CD14-positive monocyte (primary cell): ENCODE measurements around the gene RPL15. TPM values are rescaled to one million over a fixed set of nuclear protein-coding genes. Genes with fewer than 3 reads are reported as not detected.

Experiments
- DNase-seq, 3 donors: peaks; one replicate each; pipeline ENCODE4 v3.0.0-alpha.2; 2011 to 2022
- H2AFZ ChIP-seq: 2 replicates; pipeline ENCODE4 v1.6.0; 2012; ENCODE audit warnings: mild to moderate bottlenecking, low read depth, low read length, inconsistent platforms; ENCODE audit not compliant: insufficient read depth, poor library complexity, severe bottlenecking
- H3K27ac ChIP-seq, 2 donors: 1 replicate in 1 of 2; 2 replicates in 1 of 2; pipeline ENCODE4 v1.5.1; 2012 to 2013; ENCODE audit warnings: low read length in 2 of 2, control low read depth in 1 of 2, inconsistent platforms in 1 of 2, low read depth in 1 of 2, mild to moderate bottlenecking in 1 of 2
- H3K27me3 ChIP-seq, 2 donors: one replicate each; pipeline versions ENCODE4 v1.6.0 to v1.6.1; 2011 to 2013; ENCODE audit warnings: low read length in 2 of 2; ENCODE audit not compliant: control insufficient read depth in 2 of 2, insufficient read depth in 2 of 2
- H3K36me3 ChIP-seq, 2 donors: replicated peaks in 1 of 2; 1 replicate in 1 of 2; 2 replicates in 1 of 2; pipeline versions ENCODE4 v1.5.1 to v1.6.1; 2012 to 2013; ENCODE audit warnings: low read length in 2 of 2, control low read depth in 1 of 2, inconsistent platforms in 1 of 2, mild to moderate bottlenecking in 1 of 2; ENCODE audit not compliant: insufficient read depth in 2 of 2, control insufficient read depth in 1 of 2
- H3K4me1 ChIP-seq, 2 donors: 1 replicate in 1 of 2; 2 replicates in 1 of 2; pipeline versions ENCODE4 v1.5.1 to v1.6.1; 2012 to 2013; ENCODE audit warnings: low read length in 2 of 2, control low read depth in 1 of 2, inconsistent platforms in 1 of 2, mild to moderate bottlenecking in 1 of 2, moderate library complexity in 1 of 2; ENCODE audit not compliant: insufficient read depth in 2 of 2, control insufficient read depth in 1 of 2
- H3K4me2 ChIP-seq: replicated peaks from 2 replicates; pipeline ENCODE3; 2012; ENCODE audit warnings: low read length, moderate library complexity, mild to moderate bottlenecking; ENCODE audit not compliant: poor library complexity, severe bottlenecking; ENCODE audit errors: extremely low read depth
- H3K4me3 ChIP-seq, 3 experiments: fragments of 200-600 bp in 1 of 3; sonication (generic) in 1 of 3; replicated peaks in 1 of 3; 1 replicate in 2 of 3; 2 replicates in 1 of 3; pipeline ENCODE4 v1.5.1; 2011 to 2013; ENCODE audit warnings: low read length in 3 of 3, mild to moderate bottlenecking in 3 of 3, control low read depth in 2 of 3, low read depth in 2 of 3, inconsistent platforms in 1 of 3, moderate library complexity in 1 of 3
- H3K79me2 ChIP-seq: 2 replicates; pipeline ENCODE4 v1.6.0; 2012; ENCODE audit warnings: mild to moderate bottlenecking, control low read depth, inconsistent platforms, low read length, moderate library complexity; ENCODE audit not compliant: insufficient read depth
- H3K9ac ChIP-seq: 2 replicates; pipeline ENCODE4 v1.6.0; 2017; ENCODE audit warnings: low read length, mild to moderate bottlenecking; ENCODE audit not compliant: insufficient read depth, poor library complexity, severe bottlenecking
- H3K9me3 ChIP-seq, 2 donors: replicated peaks in 1 of 2; 1 replicate in 1 of 2; 2 replicates in 1 of 2; pipeline versions ENCODE4 v1.5.1 to v1.6.1; 2012 to 2013; ENCODE audit warnings: low read length in 2 of 2, control low read depth in 1 of 2; ENCODE audit not compliant: control insufficient read depth in 1 of 2, insufficient read depth in 1 of 2
- H4K20me1 ChIP-seq: 2 replicates; pipeline ENCODE4 v1.6.0; 2012; ENCODE audit warnings: mild to moderate bottlenecking, low read length, control low read depth, moderate library complexity; ENCODE audit not compliant: insufficient read depth
- H3K27ac Mint-ChIP-seq, 7 donors: one replicate each; pipeline ENCODE4 v1.8.0; 2020; ENCODE audit warnings: mild to moderate bottlenecking in 7 of 7, mixed read lengths in 7 of 7, moderate library complexity in 6 of 7, inconsistent platforms in 2 of 7
- H3K27me3 Mint-ChIP-seq, 3 donors: one replicate each; pipeline ENCODE4 v1.8.0; 2021 to 2022; ENCODE audit warnings: low read depth in 3 of 3, mild to moderate bottlenecking in 3 of 3, mixed read lengths in 3 of 3, moderate library complexity in 3 of 3, inconsistent platforms in 1 of 3
- H3K36me3 Mint-ChIP-seq, 2 donors: one replicate each; pipeline ENCODE4 v1.8.0; 2020; ENCODE audit warnings: mixed read lengths in 2 of 2, inconsistent platforms in 1 of 2, mild to moderate bottlenecking in 1 of 2
- H3K4me1 Mint-ChIP-seq: one replicate; pipeline ENCODE4 v1.8.0; 2020; ENCODE audit warnings: mild to moderate bottlenecking, mixed read lengths
- H3K4me3 Mint-ChIP-seq, 2 donors: one replicate each; pipeline ENCODE4 v1.8.0; 2020; ENCODE audit warnings: mild to moderate bottlenecking in 2 of 2, mixed read lengths in 2 of 2, moderate library complexity in 1 of 2
- H3K9me3 Mint-ChIP-seq, 7 donors: one replicate each; pipeline ENCODE4 v1.8.0; 2020 to 2022; ENCODE audit warnings: mixed read lengths in 7 of 7, mild to moderate bottlenecking in 6 of 7, moderate library complexity in 6 of 7, inconsistent platforms in 2 of 7
- CTCF ChIP-seq: fragments of 200-600 bp; IDR thresholded peaks from one replicate; pipeline ENCODE4 v1.8.0; 2022; ENCODE audit warnings: antibody characterized with exemption, mild to moderate bottlenecking
- WGBS: methylation state at CpG from one replicate; pipeline ENCODE4 v1.1.5; 2013; ENCODE audit warnings: missing lambda C conversion rate; ENCODE audit not compliant: insufficient coverage; 5-methylcytosine and 5-hydroxymethylcytosine counted together
- intact Hi-C, 2 donors: fragments of 100-400 bp; cut with micrococcal nuclease; formaldehyde crosslinking; loops; one replicate each; pipeline versions ENCODE4 v1.15.0 to v1.15.1; 2023
- polyA plus RNA-seq, 3 donors: library from polyadenylated mRNA; depleted of rRNA in 1 of 3; unstranded in 2 of 3; stranded (reverse) in 1 of 3; fragments of 300-500 nt in 2 of 3; fragments of >200 nt in 1 of 3; fragmentation: Illumina TruSeq in 2 of 3; gene quantifications; 1 replicate in 2 of 3; 2 replicates in 1 of 3; pipeline ENCODE4 v1.2.3, GENCODE V29; 2012 to 2021

The RPL15 gene
- polyA plus RNA-seq, 3 donors = 2,510 to 3,161 (median 2,781) TPM

- peaks cover 12 to 62% of the 10 kb centered on the region in 2 donors for H3K36me3 ChIP-seq
- no peak overlapping the region for H3K4me3 ChIP-seq
- WGBS = 100% methylated on average over 1 of the region's 1 CpG
- no peak overlapping the region for H2AFZ ChIP-seq
- no peak for TF ChIP-seq CTCF
- H3K27me3 Mint-ChIP-seq = no peaks in the 10 kb centered on the region
- no peaks in the 10 kb centered on the region for H3K27me3 ChIP-seq
- H3K27ac ChIP-seq = no peak overlapping the region
- peaks cover 31% of the 10 kb centered on the region for H4K20me1 ChIP-seq
- no peak for DNase-seq
- H3K4me2 ChIP-seq = no peak overlapping the region
- peaks cover 50 to 58% of the 10 kb centered on the region in 2 donors for H3K36me3 Mint-ChIP-seq
- peaks cover 0 to 2% (median 0%) of the 10 kb centered on the region in 7 donors for H3K9me3 Mint-ChIP-seq
- H3K4me3 Mint-ChIP-seq = no peak overlapping the region
- H3K27ac Mint-ChIP-seq = no peak overlapping the region
- H3K4me1 ChIP-seq = no peaks in the 10 kb centered on the region
- intact Hi-C loops = loop anchor here in 1 of 2 donors (10.0 kb wide), 1 partner anchor 46 kb away; the partner anchor contains the start of genes NKIRAS1 and RPL15
- no peaks in the 10 kb centered on the region for H3K9me3 ChIP-seq
- H3K79me2 ChIP-seq = no peaks in the 10 kb centered on the region
- H3K4me1 Mint-ChIP-seq = no peaks in the 10 kb centered on the region
- no peak overlapping the region for H3K9ac ChIP-seq
Observed at GRCh38 chr3:23961066-23961465, 44.1 kb downstream of the RPL15 start.

GRCh38 chr3:23961913-23962312 lies 45.0 kb downstream of the RPL15 start:
- no peak overlapping the region for H3K4me3 Mint-ChIP-seq
- no peak overlapping the region for H3K9ac ChIP-seq
- no peak for TF ChIP-seq CTCF
- intact Hi-C loops = loop anchor here in 1 of 2 donors (10.0 kb wide), 1 partner anchor 47 kb away; the partner anchor contains the start of genes NKIRAS1 and RPL15
- H3K27ac Mint-ChIP-seq = no peak overlapping the region
- DNase-seq = no peak
- H3K4me1 ChIP-seq = no peaks in the 10 kb centered on the region
- no peak overlapping the region for H3K27ac ChIP-seq
- no peak overlapping the region for H3K4me2 ChIP-seq
- no peaks in the 10 kb centered on the region for H3K27me3 Mint-ChIP-seq
- no peaks in the 10 kb centered on the region for H3K27me3 ChIP-seq
- no peak overlapping the region for H2AFZ ChIP-seq
- peaks cover 23% of the 10 kb centered on the region for H4K20me1 ChIP-seq
- H3K36me3 ChIP-seq = peaks cover 12 to 67% of the 10 kb centered on the region in 2 donors
- 100% methylated on average over 1 of the region's 5 CpGs for WGBS
- H3K9me3 Mint-ChIP-seq = peaks cover 0 to 2% (median 0%) of the 10 kb centered on the region in 7 donors
- no peaks in the 10 kb centered on the region for H3K9me3 ChIP-seq
- H3K79me2 ChIP-seq = no peaks in the 10 kb centered on the region
- H3K36me3 Mint-ChIP-seq = peaks cover 50 to 56% of the 10 kb centered on the region in 2 donors
- no peaks in the 10 kb centered on the region for H3K4me1 Mint-ChIP-seq
- no peak overlapping the region for H3K4me3 ChIP-seq
